Heart left ventricle (tissue), 13 donors: Measurements from ENCODE around the gene CHCT1.

Experiments used
- POLR2A ChIP-seq, 2 donors: fragments of 450-650 bp; IDR thresholded peaks; one replicate each; pipeline ENCODE4 v1.6.1; 2017; ENCODE audit warnings: antibody characterized with exemption in 2 of 2, mild to moderate bottlenecking in 2 of 2, moderate library complexity in 2 of 2
- TF ChIP-seq, protein P1 (sequence below), 12 donors: fragments of 200-600 bp; sonication (generic) in 4 of 12; IDR thresholded peaks; one replicate each; pipeline versions ENCODE4 v1.5.0 to v1.8.0; 2018 to 2022; ENCODE audit warnings: antibody characterized with exemption in 12 of 12, mild to moderate bottlenecking in 5 of 12
- donor health status: ischemic (EF 13 %, LVEDD 7.1; RV severe dilation, severe dysfunction).
- donor health status: DM: no; HTN: yes; CAD: no.
- donor health status: DM: no; HTN: no; CAD: no.
- donor health status: ischemic (EF 25% LVEDD 6.9; RV normal size, moderate dysfunction).
- donor health status: ischemic (EF 25% LVEDD 5.7; RV mildly dilated, moderate dysfunction).
- donor health status: ischemic (EF 35%, LVEDD 5.7; RV mildly dilated, moderate dysfunction).
- donor health status: nonischemic (EF 11% LVEDD 7.7; RV severe dilation, severe dysfunction).
- donor health status: DM: yes; HTN: yes; CAD: no.
- donor health status: PGD.
- donor health status: ischemic (EF 29% LVEDD 5.4; RV normal size, mild dysfunction).
- donor health status: nonischemic (EF 23%, LVEDD 6.1; RV moderate dilation, normal function).

DNA sequence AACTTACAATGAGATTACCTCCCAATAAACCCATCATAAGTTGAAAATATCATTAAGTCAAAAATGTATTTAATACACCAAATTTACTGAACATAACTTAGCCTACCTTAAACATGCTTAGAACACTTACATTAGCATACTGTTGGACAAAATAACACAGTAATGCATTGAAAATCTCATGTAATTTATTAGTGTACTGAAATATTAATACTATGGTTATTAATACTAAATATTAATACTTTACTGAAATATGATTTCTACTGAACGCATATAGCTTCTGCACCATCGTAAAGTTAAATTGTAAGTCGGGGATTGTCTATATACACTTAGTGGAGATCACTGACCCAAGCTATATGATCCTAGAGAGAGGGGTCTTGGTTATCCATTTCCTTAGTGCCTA, 34.6 kb upstream of the CHCT1 start:
- TF ChIP-seq, protein P1, sequence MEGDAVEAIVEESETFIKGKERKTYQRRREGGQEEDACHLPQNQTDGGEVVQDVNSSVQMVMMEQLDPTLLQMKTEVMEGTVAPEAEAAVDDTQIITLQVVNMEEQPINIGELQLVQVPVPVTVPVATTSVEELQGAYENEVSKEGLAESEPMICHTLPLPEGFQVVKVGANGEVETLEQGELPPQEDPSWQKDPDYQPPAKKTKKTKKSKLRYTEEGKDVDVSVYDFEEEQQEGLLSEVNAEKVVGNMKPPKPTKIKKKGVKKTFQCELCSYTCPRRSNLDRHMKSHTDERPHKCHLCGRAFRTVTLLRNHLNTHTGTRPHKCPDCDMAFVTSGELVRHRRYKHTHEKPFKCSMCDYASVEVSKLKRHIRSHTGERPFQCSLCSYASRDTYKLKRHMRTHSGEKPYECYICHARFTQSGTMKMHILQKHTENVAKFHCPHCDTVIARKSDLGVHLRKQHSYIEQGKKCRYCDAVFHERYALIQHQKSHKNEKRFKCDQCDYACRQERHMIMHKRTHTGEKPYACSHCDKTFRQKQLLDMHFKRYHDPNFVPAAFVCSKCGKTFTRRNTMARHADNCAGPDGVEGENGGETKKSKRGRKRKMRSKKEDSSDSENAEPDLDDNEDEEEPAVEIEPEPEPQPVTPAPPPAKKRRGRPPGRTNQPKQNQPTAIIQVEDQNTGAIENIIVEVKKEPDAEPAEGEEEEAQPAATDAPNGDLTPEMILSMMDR (IDR thresholded peaks at IDR 0.05) = no peak
- no peak for TF ChIP-seq POLR2A (IDR thresholded peaks at IDR 0.05)
